Activated naive CD8-positive, alpha-beta T cell treated with anti-CD3 and anti-CD28 coated beads for 36 hours (primary cell): Measurements from ENCODE around the gene FGFR1OP2. TPM values are rescaled to one million over a fixed set of nuclear protein-coding genes. Genes with fewer than 3 reads are reported as not detected.
A peak's percentile ranks its signal among the peaks of the same experiment; 100 is the strongest.

Source experiments
- DNase-seq: peaks from one replicate; pipeline ENCODE4 v3.0.0; 2021
- H3K27ac Mint-ChIP-seq: one replicate; pipeline ENCODE4 v1.8.0; 2022; ENCODE audit warnings: mild to moderate bottlenecking, moderate library complexity, mixed read lengths
- H3K27me3 Mint-ChIP-seq: one replicate; pipeline ENCODE4 v1.8.0; 2022; ENCODE audit warnings: mild to moderate bottlenecking, mixed read lengths
- H3K36me3 Mint-ChIP-seq: one replicate; pipeline ENCODE4 v1.8.0; 2021; ENCODE audit warnings: mild to moderate bottlenecking, mixed read lengths
- H3K4me1 Mint-ChIP-seq: one replicate; pipeline ENCODE4 v1.8.0; 2021; ENCODE audit warnings: mixed read lengths
- H3K4me3 Mint-ChIP-seq: one replicate; pipeline ENCODE4 v1.8.0; 2022; ENCODE audit warnings: mild to moderate bottlenecking, moderate library complexity, mixed read lengths
- H3K9me3 Mint-ChIP-seq: one replicate; pipeline ENCODE4 v1.8.0; 2022; ENCODE audit warnings: mixed read lengths
- total RNA-seq, 2 experiments: library from RNA; stranded (reverse); gene quantifications; one replicate each; pipeline ENCODE4 v1.2.3, GENCODE V29; 2021

FGFR1OP2 gene
- total RNA-seq, 2 experiments from 2014 or later = 49.8 to 53.5 TPM

DNA sequence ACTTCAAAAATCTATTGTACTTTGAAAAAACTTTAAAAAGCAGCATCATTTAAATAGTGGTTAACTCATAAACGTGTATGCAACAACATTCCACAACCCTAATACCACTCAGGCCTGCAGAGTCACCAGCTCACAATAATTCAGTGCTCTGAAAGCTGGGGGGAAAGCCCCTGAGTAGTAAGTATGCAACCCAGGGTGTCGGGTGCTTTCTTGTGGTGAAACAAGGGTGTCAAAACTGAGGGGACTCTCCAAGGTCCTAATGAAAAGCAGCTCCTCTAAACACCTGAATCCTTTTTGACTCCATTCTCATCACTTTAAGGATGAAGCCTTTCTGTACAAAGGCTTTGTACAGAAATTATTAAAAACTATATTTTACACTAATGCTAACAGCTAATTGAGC lies 33.7 kb downstream of the FGFR1OP2 start:
- peak overlapping the region; percentile 9 for H3K4me3 Mint-ChIP-seq
- no peaks in the 10 kb centered on the region for H3K27me3 Mint-ChIP-seq
- peaks cover 9% of the 10 kb centered on the region for H3K4me1 Mint-ChIP-seq

DNA sequence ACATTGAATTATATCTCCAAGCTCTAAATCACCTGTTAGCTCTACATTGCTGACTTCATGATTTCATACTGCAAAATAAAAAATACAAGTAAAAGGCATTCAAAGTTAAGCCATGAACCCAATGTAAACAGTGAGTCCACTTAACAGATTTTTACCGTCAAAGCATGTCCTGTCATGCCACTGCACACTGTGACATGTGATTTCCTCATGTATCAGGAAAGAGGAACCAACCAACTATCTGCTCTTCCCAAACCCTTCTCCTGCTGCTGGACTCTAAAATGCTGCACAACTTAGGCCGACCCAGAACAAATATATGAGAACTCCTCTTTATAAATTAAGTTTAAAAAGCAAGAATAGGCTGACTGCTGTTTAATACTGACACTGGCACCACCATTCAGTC lies 38.4 kb downstream of the FGFR1OP2 start:
- H3K27ac Mint-ChIP-seq = no peak overlapping the region

More for the DNA sequence above, 33.7 kb downstream of the FGFR1OP2 start:
- peaks cover 37% of the 10 kb centered on the region for H3K36me3 Mint-ChIP-seq
- H3K27ac Mint-ChIP-seq = peak overlapping the region; percentile 44
- H3K9me3 Mint-ChIP-seq = no peaks in the 10 kb centered on the region
- DNase-seq = peak; percentile 70

DNA sequence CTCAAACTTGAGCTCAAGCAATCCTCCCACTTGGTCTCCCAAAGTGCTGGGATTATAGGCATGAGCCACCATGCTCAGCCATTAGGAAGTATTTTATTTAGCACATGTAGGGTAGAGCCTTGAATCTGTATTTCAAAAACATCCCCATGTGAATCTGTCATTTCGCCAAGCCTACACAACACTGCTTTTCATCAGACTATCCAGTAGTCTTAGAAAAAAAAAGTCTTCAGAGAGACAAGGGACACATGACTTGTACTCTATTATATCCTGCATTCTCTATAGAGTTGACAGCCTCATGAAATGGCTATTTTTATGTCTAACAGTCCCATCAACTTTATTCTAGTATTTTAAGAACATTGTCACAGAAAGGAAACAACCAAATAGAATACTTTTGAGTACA lies 40.5 kb downstream of the FGFR1OP2 start:
- no peak overlapping the region for H3K4me3 Mint-ChIP-seq
- no peak for DNase-seq
- no peaks in the 10 kb centered on the region for H3K27me3 Mint-ChIP-seq
- no peaks in the 10 kb centered on the region for H3K4me1 Mint-ChIP-seq
- peaks cover 31% of the 10 kb centered on the region for H3K36me3 Mint-ChIP-seq
- H3K27ac Mint-ChIP-seq = no peak overlapping the region
- H3K9me3 Mint-ChIP-seq = no peaks in the 10 kb centered on the region

More for the DNA sequence above, 38.4 kb downstream of the FGFR1OP2 start:
- Mint-ChIP-seq H3K9me3 (no peaks in the 10 kb centered on the region), H3K36me3 (peaks cover 25% of the 10 kb centered on the region), H3K4me1 (peaks cover 2% of the 10 kb centered on the region), H3K4me3 (no peak overlapping the region), H3K27me3 (no peaks in the 10 kb centered on the region)
- no peak for DNase-seq

DNA sequence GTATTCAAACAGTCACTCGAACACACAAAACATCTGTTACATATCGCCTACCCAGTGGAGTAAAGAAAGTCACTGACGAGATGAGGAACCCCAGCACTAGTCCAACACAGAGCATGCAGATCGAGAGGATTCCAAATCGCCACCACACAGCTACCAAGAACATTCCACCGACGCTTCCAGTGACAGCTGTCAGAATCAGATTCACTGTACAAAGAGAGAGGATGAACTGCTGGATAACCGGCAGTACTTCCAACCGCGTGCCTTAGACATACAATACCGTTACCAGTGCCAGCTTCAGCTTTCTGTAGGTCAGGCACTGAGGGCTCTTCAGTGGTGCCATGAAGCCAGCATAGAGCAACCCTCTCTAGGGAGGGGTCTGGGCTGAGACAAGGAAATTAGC lies 41.5 kb downstream of the FGFR1OP2 start:
- H3K36me3 Mint-ChIP-seq = peaks cover 26% of the 10 kb centered on the region
- H3K9me3 Mint-ChIP-seq = no peaks in the 10 kb centered on the region
- H3K4me3 Mint-ChIP-seq = no peak overlapping the region
- H3K27me3 Mint-ChIP-seq = no peaks in the 10 kb centered on the region
- DNase-seq = no peak
- no peaks in the 10 kb centered on the region for H3K4me1 Mint-ChIP-seq
- H3K27ac Mint-ChIP-seq = no peak overlapping the region

DNA sequence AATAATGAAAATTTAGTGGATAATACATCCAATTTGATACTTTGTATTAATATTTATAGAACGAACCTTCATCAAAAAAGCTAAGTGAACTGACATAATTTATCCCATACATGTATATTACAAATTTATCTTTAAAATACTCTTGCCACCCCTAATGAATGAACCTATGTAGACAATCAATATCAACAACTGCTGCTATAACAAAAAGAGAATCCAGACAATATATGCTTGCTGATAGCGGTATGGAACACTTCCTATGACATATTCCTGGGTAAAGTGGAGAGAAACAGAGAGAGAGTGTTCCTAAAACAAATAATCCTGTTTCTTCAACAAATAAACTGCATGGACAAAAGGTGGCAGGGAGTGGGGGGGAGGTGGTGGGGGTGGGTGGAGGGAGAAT lies 44.6 kb downstream of the FGFR1OP2 start:
- H3K27me3 Mint-ChIP-seq = no peaks in the 10 kb centered on the region
- H3K27ac Mint-ChIP-seq = no peak overlapping the region
- no peaks in the 10 kb centered on the region for H3K9me3 Mint-ChIP-seq
- no peaks in the 10 kb centered on the region for H3K4me1 Mint-ChIP-seq
- H3K36me3 Mint-ChIP-seq = peaks cover 34% of the 10 kb centered on the region
- no peak overlapping the region for H3K4me3 Mint-ChIP-seq
- DNase-seq = no peak

DNA sequence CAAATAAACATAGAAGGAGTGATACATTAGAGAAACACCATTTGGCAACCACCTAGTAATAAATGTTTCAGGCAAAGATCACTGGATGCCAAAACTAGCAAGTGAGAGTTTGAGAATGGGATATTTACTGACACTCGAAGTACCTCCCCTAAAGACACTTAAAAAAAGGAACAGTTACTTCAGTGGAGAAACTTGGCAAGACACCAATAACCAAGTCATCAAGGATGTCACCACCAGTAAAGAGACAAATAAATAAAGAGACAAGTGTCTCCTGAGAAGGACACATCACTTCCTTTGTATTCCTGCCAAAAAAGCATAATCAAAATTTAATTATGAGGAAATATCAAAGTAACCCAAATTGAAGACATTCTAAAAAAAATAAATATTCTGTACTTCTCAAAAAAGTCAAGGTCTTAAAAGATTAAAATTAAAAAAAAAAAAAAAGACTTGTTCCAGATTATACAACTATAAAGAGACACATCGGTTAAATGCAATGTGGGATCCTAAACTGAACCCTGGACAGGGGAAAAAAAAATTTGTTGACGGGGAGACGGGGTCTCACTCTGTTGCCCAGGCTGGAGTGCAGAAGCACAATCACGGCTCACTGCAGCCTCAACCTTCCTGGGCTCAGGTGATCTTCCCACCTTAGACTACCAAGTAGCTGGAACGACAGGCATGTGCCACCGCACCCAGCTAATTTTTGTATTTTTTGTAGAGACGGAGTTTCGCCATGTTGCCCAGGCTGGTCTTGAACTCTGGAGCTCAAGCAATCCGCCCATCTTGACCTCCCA lies 49.6 kb downstream of the FGFR1OP2 start:
- H3K9me3 Mint-ChIP-seq = no peaks in the 10 kb centered on the region
- H3K27me3 Mint-ChIP-seq = no peaks in the 10 kb centered on the region
- no peak overlapping the region for H3K27ac Mint-ChIP-seq
- H3K4me1 Mint-ChIP-seq = no peaks in the 10 kb centered on the region
- peaks cover 32% of the 10 kb centered on the region for H3K36me3 Mint-ChIP-seq
- no peak overlapping the region for H3K4me3 Mint-ChIP-seq
- no peak for DNase-seq

DNA sequence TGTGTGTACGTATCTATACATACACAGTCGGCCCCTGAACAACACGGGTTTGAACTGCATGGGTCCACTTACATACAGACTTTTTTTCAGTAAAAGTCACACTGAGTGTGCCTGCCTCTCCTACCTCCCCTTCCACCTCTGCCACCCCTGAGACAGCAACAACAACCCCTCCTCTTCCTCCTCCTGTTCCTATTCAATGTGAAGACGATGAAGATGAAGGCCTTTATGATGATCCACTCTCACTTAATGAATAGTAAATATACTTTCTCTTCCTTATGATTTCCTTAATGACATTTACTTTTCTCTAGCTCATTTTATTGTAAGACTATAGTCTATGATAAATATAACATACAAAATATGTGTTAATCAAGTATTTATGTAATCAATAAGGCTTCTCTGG lies 50.4 kb downstream of the FGFR1OP2 start:
- H3K27me3 Mint-ChIP-seq = no peaks in the 10 kb centered on the region
- no peak for DNase-seq
- H3K4me3 Mint-ChIP-seq = no peak overlapping the region
- no peak overlapping the region for H3K27ac Mint-ChIP-seq
- no peaks in the 10 kb centered on the region for H3K4me1 Mint-ChIP-seq
- no peaks in the 10 kb centered on the region for H3K9me3 Mint-ChIP-seq
- peaks cover 31% of the 10 kb centered on the region for H3K36me3 Mint-ChIP-seq

DNA sequence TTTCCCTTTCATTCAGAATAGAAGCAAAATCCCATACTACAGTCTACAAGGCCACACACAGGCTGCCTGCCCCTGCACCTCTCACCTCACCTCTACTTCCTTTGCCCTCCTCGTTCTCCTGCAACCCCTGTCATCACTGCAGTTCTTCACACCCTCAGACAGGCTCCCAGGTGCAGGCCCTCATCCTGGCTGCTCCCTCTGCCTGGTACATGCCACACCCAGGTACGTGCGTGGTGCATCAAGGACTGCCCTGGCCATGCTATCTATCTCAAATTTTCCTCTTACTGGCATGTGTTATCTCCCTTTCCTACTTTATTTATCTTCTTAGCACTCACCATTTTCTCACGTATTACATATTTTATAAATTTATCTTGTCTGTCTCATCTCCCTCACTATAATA lies 51.6 kb downstream of the FGFR1OP2 start:
- H3K4me3 Mint-ChIP-seq = no peak overlapping the region
- no peak overlapping the region for H3K27ac Mint-ChIP-seq
- H3K9me3 Mint-ChIP-seq = no peaks in the 10 kb centered on the region
- H3K27me3 Mint-ChIP-seq = no peaks in the 10 kb centered on the region
- H3K4me1 Mint-ChIP-seq = no peaks in the 10 kb centered on the region
- peaks cover 32% of the 10 kb centered on the region for H3K36me3 Mint-ChIP-seq
- no peak for DNase-seq

DNA sequence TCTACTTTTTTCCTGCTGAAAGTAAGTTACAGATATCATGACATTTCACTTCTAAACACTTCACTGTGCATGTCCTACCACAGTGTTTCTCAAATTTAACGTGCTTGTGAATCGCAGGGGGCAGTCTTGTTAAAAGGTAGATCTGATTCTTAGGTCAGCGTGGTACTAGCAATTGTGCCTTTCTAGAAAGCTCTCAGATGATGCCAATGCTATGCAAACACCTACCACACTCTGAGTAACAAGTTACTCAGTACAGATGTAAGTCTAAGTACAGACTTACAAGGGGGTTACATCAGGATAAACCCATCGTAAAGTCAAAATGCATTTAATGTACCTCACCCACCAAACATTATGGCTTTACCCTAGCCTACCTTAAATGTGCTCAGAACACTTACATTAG lies 53.6 kb downstream of the FGFR1OP2 start:
- Mint-ChIP-seq H3K36me3 (peaks cover 22% of the 10 kb centered on the region), H3K4me3 (no peak overlapping the region), H3K27ac (no peak overlapping the region), H3K27me3 (no peaks in the 10 kb centered on the region), H3K9me3 (no peaks in the 10 kb centered on the region), H3K4me1 (no peaks in the 10 kb centered on the region)
- DNase-seq = no peak

DNA sequence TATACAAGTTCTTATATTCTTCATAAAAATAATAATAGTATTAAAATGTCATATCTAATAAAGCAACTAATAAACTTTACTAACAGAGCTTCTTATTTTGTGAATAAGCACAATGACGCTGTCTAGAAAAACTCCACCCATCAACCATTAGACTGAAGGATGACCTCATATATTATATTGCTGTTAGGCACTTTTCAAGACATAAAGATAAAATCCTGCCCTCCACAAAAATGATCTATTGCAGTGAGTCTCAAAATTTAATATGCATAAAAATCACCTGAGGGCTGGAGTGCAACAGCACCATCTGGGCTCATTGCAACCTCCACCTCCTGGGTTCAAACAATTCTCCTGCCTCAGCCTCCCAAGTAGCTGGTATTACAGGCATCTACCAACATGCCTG lies 55.8 kb downstream of the FGFR1OP2 start:
- no peaks in the 10 kb centered on the region for H3K9me3 Mint-ChIP-seq
- H3K4me3 Mint-ChIP-seq = no peak overlapping the region
- peaks cover 20% of the 10 kb centered on the region for H3K36me3 Mint-ChIP-seq
- no peak overlapping the region for H3K27ac Mint-ChIP-seq
- DNase-seq = no peak
- no peaks in the 10 kb centered on the region for H3K27me3 Mint-ChIP-seq
- no peaks in the 10 kb centered on the region for H3K4me1 Mint-ChIP-seq

DNA sequence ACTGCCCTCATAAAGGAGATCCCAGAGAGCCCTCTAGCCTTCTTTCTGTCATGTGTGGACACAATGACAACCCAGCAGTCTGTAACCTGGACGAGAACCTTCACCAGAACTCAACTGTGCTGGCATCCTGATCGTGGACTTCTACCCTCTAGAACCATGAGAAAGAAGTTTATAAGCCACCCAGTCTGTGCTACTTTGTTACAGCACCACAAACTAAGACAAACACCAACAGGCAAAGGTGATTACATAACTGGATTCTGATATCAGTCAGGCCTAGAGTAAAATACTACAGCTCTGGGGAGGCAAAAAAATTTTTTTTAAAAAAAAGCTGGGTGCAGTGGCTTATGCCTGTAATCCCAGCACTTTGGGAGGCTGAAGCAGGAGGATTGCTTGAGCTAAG lies 57.4 kb downstream of the FGFR1OP2 start:
- Mint-ChIP-seq H3K27ac (no peak overlapping the region), H3K27me3 (no peaks in the 10 kb centered on the region), H3K4me3 (no peak overlapping the region), H3K4me1 (peaks cover 1% of the 10 kb centered on the region), H3K9me3 (no peaks in the 10 kb centered on the region), H3K36me3 (peaks cover 14% of the 10 kb centered on the region)
- no peak for DNase-seq

DNA sequence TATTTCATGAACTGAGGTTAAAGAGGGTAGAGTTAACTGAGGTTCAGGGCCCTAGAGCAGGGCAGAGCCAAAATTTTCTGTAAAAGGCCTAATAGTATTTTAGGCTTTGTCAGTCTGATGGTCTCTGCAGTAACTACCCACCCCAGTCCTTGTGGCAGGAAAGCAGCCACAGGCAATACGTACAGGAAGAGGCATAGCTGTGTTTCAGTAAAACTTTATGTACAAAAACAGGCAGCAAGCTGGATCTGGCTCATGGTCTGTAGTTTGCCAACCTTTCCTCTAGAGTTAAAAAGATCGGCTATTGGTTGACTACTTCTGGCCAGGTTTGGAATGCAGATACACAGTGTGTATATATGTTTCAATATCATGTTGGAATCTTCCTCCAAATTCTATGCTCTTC lies 58.7 kb downstream of the FGFR1OP2 start:
- Mint-ChIP-seq H3K36me3 (peaks cover 20% of the 10 kb centered on the region), H3K4me3 (no peak overlapping the region), H3K9me3 (no peaks in the 10 kb centered on the region), H3K4me1 (peaks cover 8% of the 10 kb centered on the region), H3K27me3 (no peaks in the 10 kb centered on the region), H3K27ac (no peak overlapping the region)
- DNase-seq = no peak

DNA sequence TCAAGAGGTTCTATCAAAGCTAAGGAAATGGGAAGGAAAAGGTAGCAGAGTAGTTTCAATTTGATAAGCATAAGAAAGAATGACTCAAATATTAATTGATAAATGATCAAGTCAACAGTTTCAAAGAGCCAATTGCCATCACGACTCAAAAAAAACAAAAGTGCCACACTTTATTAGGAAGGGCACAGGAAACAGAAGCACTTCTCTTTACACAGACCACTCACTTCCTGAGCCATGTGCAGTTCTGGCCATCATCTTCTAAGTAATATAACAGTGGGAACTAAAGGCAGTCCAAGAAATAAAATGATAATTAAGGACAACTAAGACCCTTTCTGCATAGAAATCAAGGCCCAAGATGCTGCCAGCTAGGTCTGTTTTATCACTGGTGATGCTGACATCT lies 62.7 kb downstream of the FGFR1OP2 start:
- DNase-seq = no peak
- peaks cover 19% of the 10 kb centered on the region for H3K4me1 Mint-ChIP-seq
- no peak overlapping the region for H3K4me3 Mint-ChIP-seq
- H3K27ac Mint-ChIP-seq = peak overlapping the region; percentile 3
- H3K27me3 Mint-ChIP-seq = no peaks in the 10 kb centered on the region
- no peaks in the 10 kb centered on the region for H3K9me3 Mint-ChIP-seq
- peaks cover 18% of the 10 kb centered on the region for H3K36me3 Mint-ChIP-seq

DNA sequence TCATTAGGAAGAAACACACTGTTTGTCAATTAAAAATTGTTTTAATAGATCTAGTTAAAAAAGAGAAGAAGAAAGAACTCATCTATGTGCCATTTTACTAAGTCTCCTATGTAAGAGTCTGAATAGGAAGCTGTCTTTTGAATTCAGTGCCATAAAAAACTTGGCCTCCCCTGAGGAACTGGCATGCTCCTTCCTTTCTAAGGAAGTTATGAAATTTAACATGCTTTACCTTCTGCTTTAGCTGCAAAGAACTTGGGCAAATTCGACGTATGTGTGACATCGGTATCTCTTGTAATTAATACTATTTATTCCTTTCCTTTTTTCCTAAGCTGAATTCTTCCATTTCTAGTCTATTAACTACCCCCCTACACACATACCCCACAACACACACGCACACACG lies 63.4 kb downstream of the FGFR1OP2 start:
- Mint-ChIP-seq H3K4me1 (peaks cover 19% of the 10 kb centered on the region), H3K27me3 (no peaks in the 10 kb centered on the region), H3K36me3 (peaks cover 18% of the 10 kb centered on the region), H3K9me3 (no peaks in the 10 kb centered on the region), H3K4me3 (no peak overlapping the region), H3K27ac (peak overlapping the region; percentile 5)
- DNase-seq = no peak

DNA sequence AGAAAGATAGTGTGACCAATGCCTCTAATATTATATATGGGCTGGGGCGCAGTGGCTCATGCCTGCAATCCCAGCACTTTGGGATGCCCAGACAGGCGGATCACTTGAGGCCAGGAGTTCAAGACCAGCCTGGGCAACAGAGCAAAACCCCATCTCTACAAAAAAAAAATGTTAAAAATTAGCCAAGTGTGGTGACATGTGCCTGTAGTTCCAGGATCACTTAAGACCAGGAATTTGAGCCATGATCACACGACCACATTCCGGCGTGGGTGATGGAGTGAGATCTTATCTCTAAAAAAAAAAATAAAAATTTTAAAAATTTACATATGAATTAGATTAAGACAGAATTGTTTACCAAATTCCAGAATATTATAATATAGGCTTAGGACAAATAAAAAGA lies 63.9 kb downstream of the FGFR1OP2 start:
- DNase-seq = no peak
- H3K27ac Mint-ChIP-seq = peak overlapping the region; percentile 5
- no peaks in the 10 kb centered on the region for H3K27me3 Mint-ChIP-seq
- peaks cover 18% of the 10 kb centered on the region for H3K36me3 Mint-ChIP-seq
- H3K4me3 Mint-ChIP-seq = no peak overlapping the region
- peaks cover 20% of the 10 kb centered on the region for H3K4me1 Mint-ChIP-seq
- no peaks in the 10 kb centered on the region for H3K9me3 Mint-ChIP-seq
